ENCODE measurements around the gene TMEM82. TPM values are rescaled to one million over a fixed set of nuclear protein-coding genes. Genes with fewer than 3 reads are reported as not detected.

Gene TMEM82
- total and polyA plus RNA-seq, 9 of the 15 experiments (the other 6 are each of a cell fraction or from before 2014, with no cell fraction given): not detected

- Histone ChIP-seq H3K27ac (ENCODE audit: extremely low read depth, low read depth, low read length) (no peak overlapping the region), H3K9ac (ENCODE audit: insufficient read depth in 1 of 2, low read depth in 2 of 2, low read length in 2 of 2) (no peak overlapping the region), H3K4me1 (replicated peaks in 1 of 2; ENCODE audit: control insufficient read depth in 2 of 2, insufficient read depth in 2 of 2, low read length in 2 of 2) (no peaks in the 10 kb centered on the region), H3K79me2 (ENCODE audit: control insufficient read depth, insufficient read depth, low read length) (peaks cover 3% of the 10 kb centered on the region; the same call in 1 of the 3 replicates), H3K4me2 (ENCODE audit: insufficient read depth, low read length) (no peak overlapping the region), H2AFZ (ENCODE audit: low read depth, low read length) (no peak overlapping the region), H3K9me1 (ENCODE audit: control insufficient read depth, insufficient read depth, low read length) (no peaks in the 10 kb centered on the region), H3K4me3 (no peak overlapping the region), H4K20me1 (replicated peaks; ENCODE audit: control insufficient read depth, insufficient read depth, low read length) (peaks cover 7% of the 10 kb centered on the region), H3K9me3 (replicated peaks; ENCODE audit: control insufficient read depth, insufficient read depth, low read depth, low read length) (no peaks in the 10 kb centered on the region), H3K27me3 (ENCODE audit: control insufficient read depth in 2 of 2, insufficient read depth in 2 of 2, low read length in 2 of 2) (no peaks in the 10 kb centered on the region), H3K36me3 (ENCODE audit: control insufficient read depth, insufficient read depth, low read length) (peaks cover 63% of the 10 kb centered on the region)
- ATAC-seq (no peak), DNase-seq (ENCODE audit: extremely low read depth in 1 of 4, low spot score in 3 of 4) (no peak), FAIRE-seq (no peak)
- TSS peak; percentile 11 for BruUV-seq (replicated peaks)
- ChIA-PET CTCF (ENCODE audit: low intra/inter-chr PET ratio) (no interaction called here), POLR2A (interaction anchor here (0.7 to 1.0 kb wide), 2 partner anchors 8 to 79 kb away, joined by 3 read pairs; no protein-coding TSS in a partner anchor)
- in situ Hi-C loops (cut with MboI): no loop called here
- WGBS (ENCODE audit: insufficient coverage, low coverage, missing lambda C conversion rate): 88% methylated on average over 11 of the region's 11 CpGs
- intact Hi-C loops (cut with micrococcal nuclease): no loop called here
- TF ChIP-seq USF1 (CRISPR knock-in tag; IDR thresholded peaks at IDR 0.05) (no peak), MXI1 (IDR thresholded peaks at IDR 0.05; ENCODE audit: low read depth, low read length) (no peak), CSDE1 (IDR thresholded peaks at IDR 0.05) (no peak), TEAD1 (CRISPR knock-in tag; IDR thresholded peaks at IDR 0.05) (no peak), TAL1 (IDR thresholded peaks at IDR 0.05) (no peak), ZNF766 (CRISPR knock-in tag; conservative IDR thresholded peaks at IDR 0.05) (no peak), KLF13 (tag; IDR thresholded peaks at IDR 0.05; ENCODE audit: borderline replicate concordance, low read depth) (no peak), ZNF384 (IDR thresholded peaks at IDR 0.05; ENCODE audit: low read depth, low read length) (no peak), MBD2 (IDR thresholded peaks at IDR 0.05; ENCODE audit: borderline replicate concordance, low read depth) (no peak), MTA2 (IDR thresholded peaks at IDR 0.05; ENCODE audit: low read depth) (no peak), SMAD1 (IDR thresholded peaks at IDR 0.05; ENCODE audit: low read depth, low read length, partially characterized antibody) (no peak), ZNF830 (CRISPR knock-in tag; IDR thresholded peaks at IDR 0.05) (no peak), FOXA1 (IDR thresholded peaks at IDR 0.05; ENCODE audit: borderline replicate concordance) (no peak), RERE (CRISPR knock-in tag; IDR thresholded peaks at IDR 0.05; ENCODE audit: borderline replicate concordance) (no peak), ZNF395 (CRISPR knock-in tag; IDR thresholded peaks at IDR 0.05) (no peak)
These were observed 24.7 kb upstream of the TMEM82 start for GRCh38 chr1:15717418-15718125.
